Uterus (tissue), 2 donors: Measurements from ENCODE around the gene KDM4C.

Experiments used
- CTCF ChIP-seq, 4 experiments: fragments of 200-600 bp in 2 of 4; fragments of 450-650 bp in 2 of 4; sonication (generic) in 2 of 4; IDR thresholded peaks; one replicate each; pipeline ENCODE4 v1.5.1; 2016 to 2019; ENCODE audit warnings: antibody characterized with exemption in 4 of 4, mild to moderate bottlenecking in 2 of 4, moderate library complexity in 1 of 4
- POLR2A ChIP-seq, 2 donors: fragments of 450-650 bp; IDR thresholded peaks; one replicate each; pipeline ENCODE4 v1.6.1; 2016; ENCODE audit warnings: antibody characterized with exemption in 2 of 2, mild to moderate bottlenecking in 1 of 2, moderate library complexity in 1 of 2

- TF ChIP-seq CTCF (IDR thresholded peaks at IDR 0.05) (no peak), POLR2A (IDR thresholded peaks at IDR 0.05) (no peak)
These were observed 22.9 kb downstream of the KDM4C start for GRCh38 chr9:6780690-6781089.
